ENCODE measurements around the gene HES2.
A peak's percentile ranks its signal among the peaks of the same experiment; 100 is the strongest.
"Not testable (repeated sequence)": the region's sequence is repeated elsewhere in the genome, so short reads cannot be mapped to it uniquely, and the experiment has no call there.

The HES2 gene

DNA sequence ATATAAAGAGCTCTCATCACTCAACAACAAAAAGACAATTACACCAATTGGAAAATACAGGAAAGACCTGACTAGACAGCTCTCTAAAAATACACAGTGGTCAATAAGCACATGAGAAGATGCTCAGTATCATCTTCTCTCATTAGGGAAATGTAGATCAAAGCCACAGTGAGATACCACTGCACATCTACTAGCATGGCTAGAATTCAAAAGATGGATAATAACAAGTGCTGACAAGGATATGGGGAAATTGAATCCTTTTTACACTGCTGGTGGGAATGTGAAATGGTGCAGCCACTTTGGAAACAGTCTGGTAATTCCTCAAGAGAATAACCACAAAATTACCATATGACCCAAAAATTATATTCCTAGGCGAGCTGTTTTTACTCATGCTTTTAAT lies 35.6 kb downstream of the HES2 start:
- DNase-seq = no peak

DNA sequence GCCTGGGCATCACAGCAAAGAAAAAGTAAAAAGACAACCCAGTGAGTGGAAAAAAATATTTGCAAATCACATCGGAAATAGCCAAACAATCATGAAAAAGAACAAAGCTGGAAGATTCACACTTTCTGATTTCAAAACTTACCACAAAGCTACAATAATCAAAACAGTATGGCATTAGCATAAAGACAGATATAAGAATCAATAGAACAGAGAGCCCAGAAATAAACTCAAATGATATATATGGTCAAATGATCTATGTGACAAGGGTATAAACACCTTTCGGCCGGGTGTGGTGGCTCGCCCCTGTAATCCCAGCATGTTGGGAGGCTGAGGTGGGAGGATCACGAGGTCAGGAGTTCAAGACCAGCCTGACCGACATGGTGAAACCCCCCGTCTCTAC lies 39.7 kb downstream of the HES2 start:
- no peak for DNase-seq

DNA sequence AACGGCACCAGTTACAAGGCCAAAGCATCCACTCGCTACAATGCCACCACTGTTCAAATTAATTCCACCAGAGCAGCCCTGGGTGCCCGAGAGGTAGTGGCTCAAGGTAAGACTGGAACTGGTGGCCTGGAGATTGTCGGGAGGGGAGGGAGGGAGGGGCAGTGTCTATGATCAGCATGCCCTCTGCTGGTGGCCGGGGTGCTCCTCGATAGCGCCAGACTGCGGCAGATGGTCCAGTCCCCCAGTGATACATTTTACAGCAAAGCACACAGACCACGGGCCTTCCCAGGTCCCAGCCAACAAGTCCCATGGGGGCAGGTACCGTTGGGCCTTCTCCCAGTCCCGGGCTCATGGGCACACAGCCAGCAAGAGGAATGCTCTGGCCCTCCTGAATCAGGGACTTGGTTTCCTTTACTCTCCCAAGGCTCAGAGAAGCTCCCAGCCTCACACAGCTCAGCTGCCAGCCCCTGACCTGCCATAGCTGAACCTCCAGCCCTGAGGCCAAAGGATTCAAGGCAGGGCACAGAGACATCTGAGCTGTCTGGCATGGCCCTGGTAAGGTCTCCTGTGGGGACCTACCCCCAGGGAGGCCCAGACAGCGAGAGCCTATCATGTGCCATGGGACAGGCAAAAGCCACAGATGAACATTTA lies 41.5 kb downstream of the HES2 start:
- peak in 1 of 2 experiments; percentile 66 for DNase-seq

DNA sequence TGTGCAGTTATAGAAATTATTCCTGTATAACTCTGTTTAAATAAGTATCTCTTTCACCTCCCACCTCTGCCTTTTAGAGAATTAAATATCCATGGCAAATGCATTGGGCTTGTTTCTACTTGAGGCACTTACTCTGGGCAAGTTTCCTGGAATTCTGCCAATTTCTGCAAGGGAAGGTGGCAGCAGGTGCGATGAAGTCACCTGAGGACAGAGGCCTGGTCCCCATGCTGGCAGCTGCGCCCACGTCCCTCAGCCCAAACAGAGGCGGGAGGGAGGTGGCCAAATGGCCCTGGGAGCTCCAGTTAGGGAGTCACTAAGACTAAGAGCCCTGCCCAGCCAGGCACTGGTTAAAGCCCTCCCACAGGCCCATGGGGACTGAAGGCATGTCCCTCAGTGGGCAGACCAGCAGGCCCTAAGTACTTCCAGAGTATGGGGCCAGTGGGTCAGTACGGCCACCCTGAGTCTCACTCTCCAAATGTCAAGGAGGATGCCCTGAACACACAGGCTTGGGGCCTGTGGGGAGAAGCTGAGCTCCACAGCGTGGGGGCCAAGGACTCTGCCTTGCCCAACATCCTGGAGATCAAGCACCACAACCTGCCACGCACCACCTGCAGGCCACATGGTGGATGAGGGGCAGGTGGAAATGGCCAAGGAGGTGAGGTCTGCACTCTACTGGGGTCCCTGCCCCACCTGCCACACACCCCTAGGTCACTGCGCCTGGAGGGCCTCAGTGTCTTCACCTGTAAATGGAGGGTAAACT lies 45.6 kb downstream of the HES2 start:
- DNase-seq = no peak

DNA sequence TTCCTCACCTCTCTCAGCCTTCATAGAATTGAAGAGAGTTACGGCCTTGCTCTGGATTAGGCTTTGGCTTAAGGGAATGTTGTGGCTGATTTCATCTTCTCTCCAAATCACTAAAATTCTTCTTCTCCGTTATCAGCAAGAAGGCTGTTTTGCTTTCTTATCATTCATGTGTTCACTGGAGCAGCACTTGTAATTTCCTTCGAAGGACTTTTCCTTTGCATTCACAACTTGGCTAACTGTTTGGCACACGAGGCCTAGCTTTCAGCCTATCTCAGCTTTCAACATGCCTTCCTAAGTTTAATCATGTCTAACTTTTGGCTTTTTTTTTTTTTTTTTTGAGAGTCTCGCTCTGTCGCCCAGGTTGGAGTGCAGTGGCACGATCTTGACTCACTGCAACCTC lies 47.5 kb downstream of the HES2 start:
- not testable (repeated sequence) for DNase-seq

DNA sequence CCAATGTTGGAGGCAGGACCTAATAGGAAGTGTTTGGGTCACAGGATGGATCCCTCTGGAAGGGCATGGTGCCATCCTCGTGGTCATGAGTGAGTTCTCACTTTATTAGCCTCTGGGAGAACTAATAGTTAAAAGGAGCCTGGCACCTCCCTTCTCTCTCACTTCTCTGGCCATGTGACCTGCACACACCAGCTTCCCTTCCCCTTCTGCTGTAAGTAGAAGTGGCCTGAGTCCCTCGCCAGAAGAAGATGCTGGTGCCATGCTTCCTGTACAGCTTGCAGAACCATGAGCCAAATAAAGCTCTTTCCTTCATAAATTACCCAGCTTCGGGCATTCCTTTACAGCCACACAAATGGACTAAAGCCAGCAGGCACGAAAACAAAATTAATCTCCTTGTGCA lies 49.7 kb downstream of the HES2 start:
- DNase-seq = no peak

DNA sequence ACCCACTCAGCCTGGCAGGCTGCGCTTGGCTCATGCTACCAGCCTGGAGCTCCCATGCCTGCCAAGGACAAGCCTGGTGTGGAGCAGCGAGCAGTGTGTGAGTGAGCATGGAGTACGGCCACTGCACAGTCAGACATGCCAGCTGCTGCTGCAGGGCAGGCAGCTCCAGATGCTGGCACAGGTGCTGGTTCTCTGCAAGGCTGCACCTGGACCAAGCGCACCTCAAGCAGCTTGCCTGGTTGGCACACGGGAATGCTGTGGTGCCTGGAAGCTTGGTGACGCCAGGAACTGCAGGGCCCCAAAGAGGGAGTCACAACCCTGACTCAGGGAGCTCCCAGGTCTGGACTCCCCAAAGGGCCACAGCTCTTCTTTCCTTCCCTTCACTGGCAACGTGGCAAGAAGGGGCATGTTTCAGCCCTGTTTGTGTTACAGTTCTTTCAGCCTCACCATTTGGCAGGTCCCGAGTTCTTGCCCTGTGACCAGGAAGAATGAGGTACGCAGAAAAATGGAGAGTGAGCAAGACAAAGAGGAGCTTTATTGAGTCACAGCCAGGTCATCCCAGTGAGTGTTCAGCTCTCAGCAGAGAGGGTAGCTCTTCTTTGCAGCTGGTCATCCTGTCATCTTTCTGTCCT lies 52.2 kb downstream of the HES2 start:
- DNase-seq = peak in 1 of 2 experiments; percentile 56

DNA sequence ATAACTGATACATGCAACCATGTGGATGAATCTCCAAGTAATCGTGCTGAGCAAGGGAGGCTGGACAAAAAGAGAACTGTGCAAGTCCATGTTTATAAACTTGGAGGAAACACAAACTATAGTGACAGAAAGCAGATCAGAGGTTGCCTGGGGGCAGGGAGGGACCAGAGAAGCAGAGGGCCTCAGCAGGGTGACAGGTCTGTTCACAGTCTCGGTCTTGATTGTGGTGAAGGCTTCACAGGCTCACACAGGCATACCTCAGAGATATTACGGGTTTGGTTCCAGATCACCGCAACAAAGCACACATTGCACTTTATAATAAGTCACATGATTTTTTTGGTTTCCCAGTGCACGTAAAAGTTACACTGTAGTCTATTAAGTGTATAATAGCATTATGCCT lies 54.7 kb downstream of the HES2 start:
- no peak for DNase-seq

DNA sequence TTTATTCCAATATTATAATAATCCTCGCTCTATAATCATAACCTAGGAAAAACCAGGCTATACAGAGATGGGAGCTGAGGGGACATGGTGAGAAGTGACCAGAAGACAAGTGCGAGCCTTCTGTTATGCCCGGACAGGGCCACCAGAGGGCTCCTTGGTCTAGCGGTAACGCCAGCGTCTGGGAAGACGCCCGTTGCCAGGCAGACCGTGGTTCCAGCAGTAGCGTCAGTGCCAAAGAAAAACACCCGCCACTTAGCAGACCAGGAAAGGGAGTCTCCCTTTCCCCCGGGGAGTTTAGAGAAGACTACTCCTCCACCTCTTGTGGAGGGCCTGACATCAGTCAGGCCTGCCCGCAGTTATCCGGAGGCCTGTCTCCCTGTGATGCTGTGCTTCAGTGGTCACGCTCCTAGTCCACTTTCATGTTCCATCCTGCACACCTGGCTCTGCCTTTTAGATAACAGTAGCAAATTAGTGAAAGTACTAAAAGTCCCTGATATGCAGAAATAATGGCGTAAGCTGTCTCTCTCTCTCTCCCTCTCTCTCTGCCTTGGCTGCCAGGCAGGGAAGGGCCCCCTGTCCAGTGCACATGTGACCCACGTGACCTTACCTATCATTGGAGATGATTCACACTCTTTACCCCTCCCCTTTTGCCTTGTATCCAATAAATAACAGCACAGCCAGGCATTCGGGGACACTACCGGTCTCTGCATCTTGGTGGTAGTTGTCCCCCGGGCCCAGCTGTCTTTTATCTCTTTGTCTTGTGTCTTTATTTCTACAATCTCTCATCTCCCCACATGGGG lies 56.4 kb downstream of the HES2 start:
- peak; percentile 53 to 68 for DNase-seq
